ENCODE measurements around the gene TMEM147.

TMEM147 gene, protein sequence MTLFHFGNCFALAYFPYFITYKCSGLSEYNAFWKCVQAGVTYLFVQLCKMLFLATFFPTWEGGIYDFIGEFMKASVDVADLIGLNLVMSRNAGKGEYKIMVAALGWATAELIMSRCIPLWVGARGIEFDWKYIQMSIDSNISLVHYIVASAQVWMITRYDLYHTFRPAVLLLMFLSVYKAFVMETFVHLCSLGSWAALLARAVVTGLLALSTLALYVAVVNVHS

DNA sequence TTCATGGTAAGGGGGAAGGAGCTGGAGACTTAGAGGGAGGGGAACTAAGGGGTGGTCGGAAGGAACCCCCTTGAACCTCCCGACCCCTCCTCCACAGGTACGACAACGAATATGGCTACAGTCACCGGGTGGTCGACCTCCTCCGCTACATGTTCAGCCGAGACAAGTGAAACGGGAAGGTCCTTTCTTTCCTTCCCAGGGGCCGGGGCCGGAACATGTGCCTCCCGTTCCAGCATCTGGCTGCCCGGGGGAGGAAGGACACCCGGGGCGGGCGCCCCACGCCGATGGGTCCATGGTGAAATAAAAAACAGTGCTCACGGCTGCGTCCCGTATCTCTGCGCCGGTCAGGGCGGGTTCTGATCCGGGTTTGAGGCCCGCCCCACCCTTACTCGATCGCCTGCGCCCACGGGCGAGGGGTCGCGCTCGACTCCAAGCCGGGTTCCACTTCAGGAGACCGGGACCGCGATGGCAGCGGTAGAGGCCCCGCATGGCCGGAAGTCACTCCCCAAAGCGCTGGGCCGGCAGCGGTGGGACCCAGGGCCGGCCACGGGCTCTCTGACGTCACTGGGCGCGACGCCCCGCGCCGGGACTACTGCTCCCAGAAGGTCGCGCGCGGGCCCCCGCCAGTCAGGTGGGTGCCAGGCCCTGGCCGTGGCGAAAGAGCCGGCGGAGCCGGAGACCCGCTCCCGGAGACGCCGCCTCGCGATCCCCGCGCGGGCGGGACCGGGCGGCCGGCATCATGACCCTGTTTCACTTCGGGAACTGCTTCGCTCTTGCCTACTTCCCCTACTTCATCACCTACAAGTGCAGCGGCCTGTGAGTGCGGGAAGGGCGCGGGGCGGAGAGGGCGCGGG lies at the start of gene TMEM147:
TMEM147 (plus strand) TSS at position 626 of the 854 bp plus-strand sequence; CDS start at position 740, 114 bp downstream.
- no peaks in the 10 kb centered on the region for H3K27me3 Mint-ChIP-seq
- H3K27ac Mint-ChIP-seq, result peak within 1 kb of the TSS; percentile 98
- H3K36me3 Mint-ChIP-seq, result peaks cover 30 to 47% of the 10 kb centered on the region in 2 donors
- H3K4me3 Mint-ChIP-seq, result peak within 1 kb of the TSS; percentile 93 to 100
- ATAC-seq (replicated peaks), result peak; percentile 89 to 93
- no peaks in the 10 kb centered on the region for H3K9me3 Mint-ChIP-seq
- peaks cover 38 to 63% of the 10 kb centered on the region in 2 donors for H3K4me1 Mint-ChIP-seq
- DNase-seq, result peak; percentile 84

DNA sequence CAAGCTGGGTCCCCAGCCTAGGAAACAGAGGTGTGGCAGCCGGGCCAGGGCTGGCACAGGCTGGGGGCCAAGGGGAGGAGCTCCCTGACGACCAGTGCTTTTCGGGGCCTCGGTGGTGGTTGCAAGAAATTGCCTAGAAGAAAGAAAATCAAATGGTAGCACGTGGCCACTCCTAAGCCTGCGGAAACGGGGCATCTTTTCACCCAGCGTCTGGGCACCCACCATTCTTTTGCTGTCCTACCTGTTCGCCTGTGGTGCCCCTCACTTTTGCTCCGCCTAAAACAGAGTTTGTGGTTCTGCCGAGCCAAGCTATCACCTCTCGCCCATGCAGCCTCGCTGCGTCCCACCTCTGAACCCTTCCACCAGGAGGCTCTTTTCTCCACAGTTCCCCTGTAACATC lies 48.0 kb upstream of the TMEM147 start:
- Mint-ChIP-seq H3K4me3 (no peak overlapping the region), H3K9me3 (no peaks in the 10 kb centered on the region), H3K27me3 (peaks cover 12 to 14% of the 10 kb centered on the region in 2 donors), H3K4me1 (peaks cover 4 to 11% of the 10 kb centered on the region in 2 donors), H3K36me3 (no peaks in the 10 kb centered on the region), H3K27ac (no peak overlapping the region)
- DNase-seq (no peak), ATAC-seq (replicated peaks) (no peak)

DNA sequence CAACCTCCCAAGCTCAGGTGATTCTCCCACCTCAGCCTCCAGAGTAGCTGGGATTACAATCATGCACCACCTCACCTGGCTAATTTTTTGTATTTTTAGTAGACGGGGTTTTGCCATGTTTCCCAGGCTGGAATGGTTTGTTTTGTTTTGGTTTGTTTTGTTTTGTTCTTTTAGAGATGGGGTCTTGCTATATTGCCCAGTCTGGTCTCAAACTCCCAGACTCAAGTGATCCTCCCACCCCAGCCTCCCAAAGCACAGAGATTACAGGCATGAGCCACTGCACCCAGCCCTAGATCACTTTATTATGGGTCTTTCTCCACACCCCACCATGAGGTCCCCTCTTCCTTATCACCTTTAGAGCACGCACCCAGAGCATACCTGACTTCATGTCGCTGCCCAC lies 47.2 kb upstream of the TMEM147 start:
- H3K4me1 Mint-ChIP-seq, result peaks cover 5 to 11% of the 10 kb centered on the region in 2 donors
- H3K36me3 Mint-ChIP-seq, result no peaks in the 10 kb centered on the region
- no peak for ATAC-seq (replicated peaks)

DNA sequence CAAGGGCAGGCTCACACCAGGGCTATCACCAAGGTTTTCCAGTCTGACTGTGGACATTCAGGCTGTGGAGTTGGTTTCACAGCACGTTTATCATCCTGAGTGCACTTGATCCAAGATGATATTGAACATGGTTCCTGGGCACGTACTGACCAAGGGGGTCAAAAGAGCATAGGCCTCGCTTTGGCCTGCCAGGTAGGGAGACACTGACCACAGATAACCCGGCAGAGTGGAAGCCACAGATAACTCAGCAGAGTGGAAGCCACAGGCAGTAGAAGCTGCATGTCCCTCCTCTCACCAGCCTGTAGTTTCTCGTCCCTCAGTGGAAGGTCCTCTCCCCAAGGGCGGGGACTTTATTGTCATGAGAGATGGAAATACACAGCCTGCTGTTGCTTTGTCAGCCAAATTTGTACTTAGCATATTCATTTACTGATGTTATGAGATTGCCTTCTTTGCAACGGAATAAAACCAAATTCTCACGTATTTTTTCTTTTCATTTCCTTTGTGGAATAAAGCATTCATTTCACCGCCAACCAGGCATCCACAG lies 46.4 kb upstream of the TMEM147 start:
- no peak for ATAC-seq (replicated peaks)
- Mint-ChIP-seq H3K27ac (no peak overlapping the region), H3K9me3 (no peaks in the 10 kb centered on the region), H3K27me3 (peaks cover 18 to 23% of the 10 kb centered on the region in 2 donors), H3K36me3 (no peaks in the 10 kb centered on the region), H3K4me1 (peaks cover 5 to 11% of the 10 kb centered on the region in 2 donors), H3K4me3 (no peak overlapping the region)
- DNase-seq, result no peak

More for the DNA sequence above, 47.2 kb upstream of the TMEM147 start:
- DNase-seq, result no peak
- H3K27ac Mint-ChIP-seq, result no peak overlapping the region
- peaks cover 18 to 20% of the 10 kb centered on the region in 2 donors for H3K27me3 Mint-ChIP-seq
- no peak overlapping the region for H3K4me3 Mint-ChIP-seq
- no peaks in the 10 kb centered on the region for H3K9me3 Mint-ChIP-seq

DNA sequence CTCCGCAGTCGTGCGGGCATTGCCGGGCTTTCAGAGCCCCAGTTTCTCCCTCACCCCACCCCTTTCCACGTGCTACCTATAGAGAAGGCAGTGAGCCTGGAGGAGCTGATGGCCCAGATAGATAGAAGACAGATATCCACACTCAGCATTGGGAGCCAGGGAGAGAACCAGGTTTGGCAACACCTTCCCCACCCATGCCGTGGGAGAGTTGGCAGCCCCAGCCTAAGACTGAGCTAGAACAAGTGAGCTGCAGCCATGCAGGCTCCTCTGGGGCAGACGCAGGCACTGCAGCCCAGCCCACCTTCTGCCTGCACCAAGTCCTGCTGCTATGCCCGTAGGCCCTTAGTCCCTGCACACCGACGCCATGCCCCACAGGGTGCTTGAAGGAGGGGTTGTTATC lies 44.8 kb upstream of the TMEM147 start:
- Mint-ChIP-seq H3K36me3 (no peaks in the 10 kb centered on the region), H3K27me3 (peaks cover 25 to 31% of the 10 kb centered on the region in 2 donors), H3K9me3 (no peaks in the 10 kb centered on the region), H3K4me3 (no peak overlapping the region), H3K27ac (no peak overlapping the region), H3K4me1 (peaks cover under 1 to 1% of the 10 kb centered on the region in 2 donors)
- no peak for DNase-seq
- ATAC-seq (replicated peaks), result no peak

DNA sequence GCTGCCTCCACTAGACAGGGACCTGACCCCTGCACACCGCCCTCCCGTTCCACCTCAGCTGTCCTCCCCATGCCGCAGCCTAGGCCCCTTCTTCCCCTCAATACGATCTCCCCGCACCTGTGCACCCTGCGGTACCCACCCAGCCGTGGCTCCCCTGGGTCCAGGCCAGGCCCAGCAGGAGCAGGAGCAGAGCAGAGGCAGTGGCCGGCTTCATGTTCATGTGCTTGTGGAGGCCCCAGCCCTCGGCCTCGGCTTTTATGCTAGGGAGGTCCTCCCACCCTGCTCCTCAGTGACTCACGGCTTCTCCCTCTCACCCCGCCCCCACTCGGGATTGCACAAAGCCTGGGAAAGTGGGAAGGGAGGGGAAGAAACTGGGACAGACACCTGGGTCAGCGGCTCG lies 43.7 kb upstream of the TMEM147 start:
- no peaks in the 10 kb centered on the region for H3K36me3 Mint-ChIP-seq
- ATAC-seq (replicated peaks), result no peak
- H3K4me1 Mint-ChIP-seq, result peaks cover 0 to 1% of the 10 kb centered on the region in 2 donors
- H3K9me3 Mint-ChIP-seq, result no peaks in the 10 kb centered on the region
- no peak overlapping the region for H3K27ac Mint-ChIP-seq
- DNase-seq, result no peak
- H3K27me3 Mint-ChIP-seq, result peaks cover 33 to 40% of the 10 kb centered on the region in 2 donors
- H3K4me3 Mint-ChIP-seq, result no peak overlapping the region

DNA sequence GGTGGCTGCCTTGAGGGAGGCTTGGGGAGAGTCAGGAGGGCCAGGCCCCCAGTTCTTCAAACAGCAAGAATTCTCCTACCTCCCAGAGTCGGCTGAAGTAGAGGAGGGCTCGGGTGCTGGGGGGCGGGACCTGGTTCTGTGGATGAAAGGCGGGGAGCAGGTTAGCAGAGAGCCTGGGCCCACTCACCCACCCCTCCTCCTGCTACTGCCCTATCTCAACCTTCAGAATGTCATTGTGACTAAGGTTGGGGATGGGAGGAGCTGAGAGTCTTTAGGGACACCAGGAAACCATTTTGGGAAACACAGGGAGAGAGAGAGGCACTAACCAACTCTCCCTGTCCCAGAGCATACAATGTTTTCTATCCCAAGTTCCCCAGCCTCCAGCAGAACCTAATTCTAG lies 42.7 kb upstream of the TMEM147 start:
- ATAC-seq (replicated peaks), result no peak
- no peaks in the 10 kb centered on the region for H3K9me3 Mint-ChIP-seq
- H3K36me3 Mint-ChIP-seq, result no peaks in the 10 kb centered on the region
- no peak for DNase-seq
- H3K27ac Mint-ChIP-seq, result no peak overlapping the region
- H3K4me3 Mint-ChIP-seq, result no peak overlapping the region
- peaks cover 0 to 1% of the 10 kb centered on the region in 2 donors for H3K4me1 Mint-ChIP-seq
- H3K27me3 Mint-ChIP-seq, result peaks cover 42 to 49% of the 10 kb centered on the region in 2 donors

DNA sequence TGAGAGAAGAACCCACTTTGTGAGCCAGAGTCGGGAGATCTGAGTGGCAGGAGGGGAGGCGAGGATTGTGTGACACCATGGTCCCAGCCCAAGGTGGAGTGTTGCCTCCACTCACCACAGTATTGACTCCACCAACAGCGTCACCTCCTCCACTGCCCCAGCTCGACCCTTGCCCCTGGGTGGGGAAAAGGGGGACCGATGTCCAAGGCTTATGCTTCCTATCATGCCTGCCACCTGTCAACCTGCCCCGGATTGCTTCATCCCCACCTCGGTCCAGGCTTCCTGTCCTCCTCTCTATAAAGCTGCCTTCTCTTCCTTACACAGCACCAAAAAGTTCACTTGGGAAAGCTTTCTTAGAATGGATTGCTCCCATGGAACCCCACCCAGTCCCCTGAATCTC lies 39.4 kb upstream of the TMEM147 start:
- ATAC-seq (replicated peaks), result no peak

DNA sequence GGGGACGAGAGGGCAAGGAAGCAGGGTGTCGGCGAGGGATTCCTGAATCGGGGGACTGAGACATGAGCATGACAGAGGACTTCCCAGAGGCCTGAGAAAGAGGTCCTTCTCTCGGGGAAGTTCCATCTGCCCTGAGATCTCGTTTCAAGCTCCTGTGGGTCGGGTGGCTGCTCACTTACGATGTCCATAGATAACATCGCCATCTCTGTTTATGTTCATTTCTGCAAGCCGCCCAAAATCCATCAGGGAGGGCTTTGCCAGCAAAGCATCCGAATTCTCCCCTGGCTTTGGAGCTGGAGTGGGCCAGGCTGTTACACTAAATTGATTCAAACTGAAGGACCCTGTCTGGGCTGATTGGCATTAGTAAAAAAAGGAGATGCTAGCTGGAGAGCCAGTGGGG lies 37.9 kb upstream of the TMEM147 start:
- Mint-ChIP-seq H3K27ac (no peak overlapping the region), H3K9me3 (no peaks in the 10 kb centered on the region), H3K4me3 (no peak overlapping the region), H3K27me3 (peaks cover 66 to 83% of the 10 kb centered on the region in 2 donors), H3K36me3 (no peaks in the 10 kb centered on the region), H3K4me1 (peaks cover 12 to 16% of the 10 kb centered on the region in 2 donors)
- no peak for ATAC-seq (replicated peaks)
- DNase-seq, result no peak

More for the DNA sequence above, 39.4 kb upstream of the TMEM147 start:
- Mint-ChIP-seq H3K9me3 (no peaks in the 10 kb centered on the region), H3K4me1 (peaks cover 11 to 16% of the 10 kb centered on the region in 2 donors), H3K36me3 (no peaks in the 10 kb centered on the region), H3K27ac (no peak overlapping the region), H3K27me3 (peaks cover 58 to 76% of the 10 kb centered on the region in 2 donors), H3K4me3 (no peak overlapping the region)
- DNase-seq, result no peak

DNA sequence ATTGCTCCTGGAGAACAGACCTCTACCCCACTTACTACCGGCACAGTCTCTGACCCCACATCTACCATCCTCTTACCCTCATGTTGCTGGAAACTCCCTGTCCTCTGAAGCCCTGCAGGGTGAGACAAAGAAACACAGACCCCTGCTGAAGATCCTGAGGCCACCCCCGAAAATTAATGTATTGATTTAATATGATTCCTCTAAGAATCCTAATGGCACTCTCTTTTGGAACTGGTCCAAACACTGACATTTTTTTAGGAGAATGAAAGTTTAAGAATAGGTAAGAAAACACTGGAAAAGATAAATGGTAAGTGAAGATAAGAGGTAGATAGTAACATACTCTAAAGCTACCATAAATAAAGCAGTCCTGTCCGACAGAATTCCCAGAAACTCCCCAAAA lies 37.3 kb upstream of the TMEM147 start:
- Mint-ChIP-seq H3K4me3 (no peak overlapping the region), H3K9me3 (no peaks in the 10 kb centered on the region), H3K4me1 (peaks cover 11 to 16% of the 10 kb centered on the region in 2 donors), H3K27me3 (peaks cover 69 to 83% of the 10 kb centered on the region in 2 donors), H3K27ac (no peak overlapping the region), H3K36me3 (no peaks in the 10 kb centered on the region)
- ATAC-seq (replicated peaks) (no peak), DNase-seq (no peak)

DNA sequence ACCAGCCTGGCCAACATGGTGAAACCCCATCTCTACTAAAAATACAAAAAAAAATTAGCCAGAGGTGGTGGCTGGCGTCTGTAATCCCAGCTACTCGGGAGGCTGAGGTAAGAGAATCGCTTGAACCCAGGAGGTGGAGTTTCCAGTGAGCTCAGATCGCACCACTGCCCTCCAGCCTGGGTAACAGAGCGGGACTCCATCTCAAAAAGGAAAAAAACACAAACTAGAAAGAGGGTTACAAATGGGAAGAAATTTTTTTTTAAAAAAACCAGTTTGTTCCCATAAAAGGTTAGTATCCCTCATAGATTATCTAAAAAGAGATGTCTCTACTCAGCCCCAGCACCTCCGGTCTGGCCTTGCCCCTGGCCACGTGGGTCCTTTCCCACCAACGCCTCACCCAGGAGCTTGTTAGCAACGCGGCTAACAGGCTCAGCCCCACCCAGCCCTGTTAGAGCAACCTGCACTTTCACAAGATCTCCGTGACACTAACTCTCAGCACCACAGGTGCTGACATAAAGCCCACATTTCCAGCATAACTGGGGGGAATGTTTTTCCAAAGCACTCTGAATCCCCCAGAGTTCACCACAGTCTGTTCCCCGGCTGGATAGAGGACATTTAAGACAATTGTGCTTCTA lies 36.3 kb upstream of the TMEM147 start:
- ATAC-seq (replicated peaks), result peak; percentile 51 to 64

DNA sequence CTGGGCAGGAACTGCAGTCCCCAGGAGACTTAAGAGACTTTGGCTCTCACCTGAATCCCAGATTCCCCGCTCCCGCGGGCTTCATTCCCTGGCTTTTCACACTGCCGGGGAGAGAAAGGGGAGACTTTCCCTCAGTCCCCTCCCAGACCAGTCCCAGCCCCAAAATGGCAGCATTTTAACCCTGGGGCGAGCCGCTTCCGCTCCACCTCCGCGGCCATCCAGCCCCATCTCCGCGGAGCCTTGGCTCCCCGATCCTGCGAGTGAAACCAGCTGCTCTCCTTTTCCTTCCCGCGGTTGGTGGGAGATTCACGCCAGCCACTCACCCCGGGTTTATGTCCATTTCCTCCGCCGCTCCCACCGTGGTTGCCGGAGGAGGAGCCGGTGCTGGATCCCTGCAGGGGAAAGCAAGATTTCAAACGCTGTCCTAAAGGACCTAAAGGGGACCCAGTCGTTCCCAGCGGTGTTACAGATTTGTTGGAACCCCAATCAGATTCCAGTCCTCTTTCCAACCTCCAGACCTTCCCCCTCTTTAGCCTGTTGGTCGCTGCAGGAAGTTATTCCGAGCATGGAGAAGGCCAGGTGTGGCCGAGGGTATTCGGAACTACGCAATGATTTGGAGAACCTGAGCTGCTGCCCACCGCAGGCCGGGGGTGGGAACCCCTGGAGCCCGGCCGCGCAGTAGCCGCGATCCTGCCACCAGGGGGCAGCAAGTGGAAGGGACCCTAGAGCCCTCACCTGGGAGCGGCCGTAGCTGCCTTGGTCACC lies 35.4 kb upstream of the TMEM147 start:
- Mint-ChIP-seq H3K27ac (peak overlapping the region; percentile 81), H3K9me3 (no peaks in the 10 kb centered on the region), H3K4me1 (peaks cover 11 to 21% of the 10 kb centered on the region in 2 donors), H3K27me3 (peaks cover 77 to 94% of the 10 kb centered on the region in 2 donors), H3K36me3 (no peaks in the 10 kb centered on the region), H3K4me3 (peak overlapping the region; percentile 70 to 77)
- ATAC-seq (replicated peaks), result peak; percentile 84 to 89
- peak; percentile 63 for DNase-seq

More for the DNA sequence above, 36.3 kb upstream of the TMEM147 start:
- Mint-ChIP-seq H3K4me3 (peak overlapping the region in 1 of 2 donors; percentile 12), H3K27ac (no peak overlapping the region), H3K27me3 (peaks cover 75 to 89% of the 10 kb centered on the region in 2 donors), H3K36me3 (no peaks in the 10 kb centered on the region), H3K4me1 (peaks cover 11 to 19% of the 10 kb centered on the region in 2 donors), H3K9me3 (no peaks in the 10 kb centered on the region)
- no peak for DNase-seq

DNA sequence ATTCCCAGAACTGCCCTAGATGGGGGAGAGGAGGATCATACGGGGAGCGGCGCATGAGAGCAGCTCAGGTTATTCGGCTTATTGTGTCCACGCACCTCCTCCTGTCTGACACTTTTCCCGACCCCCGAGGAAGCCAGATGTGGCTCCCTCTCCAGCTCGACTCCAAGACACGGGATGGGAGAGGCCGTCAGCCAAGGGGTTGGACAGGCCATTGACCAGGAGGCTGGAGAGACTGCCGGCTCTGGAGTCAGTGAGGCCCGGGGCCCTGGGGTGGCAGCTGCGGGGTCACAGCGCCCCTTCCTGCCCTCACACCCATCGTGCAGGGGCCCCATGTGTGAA lies 34.8 kb upstream of the TMEM147 start:
- DNase-seq (no peak), ATAC-seq (replicated peaks) (peak in 1 of 2 donors; percentile 4)
- Mint-ChIP-seq H3K9me3 (no peaks in the 10 kb centered on the region), H3K27ac (no peak overlapping the region), H3K36me3 (no peaks in the 10 kb centered on the region), H3K27me3 (peaks cover 74 to 89% of the 10 kb centered on the region in 2 donors), H3K4me1 (peaks cover 11 to 21% of the 10 kb centered on the region in 2 donors), H3K4me3 (peak overlapping the region; percentile 70 to 77)
